Mesothelial cell of epicardium (in vitro differentiated cells): ENCODE measurements around the gene VAMP5. TPM values are rescaled to one million over a fixed set of nuclear protein-coding genes. Genes with fewer than 3 reads are reported as not detected.
A peak's percentile ranks its signal among the peaks of the same experiment; 100 is the strongest.

Experiments
- DNase-seq, 2 experiments: peaks; one replicate each; pipeline ENCODE4 v3.0.0; 2021; ENCODE audit warnings: low spot score in 2 of 2; ENCODE audit not compliant: unreplicated experiment in 2 of 2
- H3K27ac Mint-ChIP-seq: 2 replicates; pipeline ENCODE4 v1.8.0; 2021; ENCODE audit warnings: mixed read lengths
- H3K27me3 Mint-ChIP-seq: 2 replicates; pipeline ENCODE4 v1.8.0; 2021; ENCODE audit warnings: low read depth, mixed read lengths
- H3K36me3 Mint-ChIP-seq: 2 replicates; pipeline ENCODE4 v1.8.0; 2021; ENCODE audit warnings: mixed read lengths
- H3K4me1 Mint-ChIP-seq: 2 replicates; pipeline ENCODE4 v1.8.0; 2021; ENCODE audit warnings: mixed read lengths
- H3K4me3 Mint-ChIP-seq: 2 replicates; pipeline ENCODE4 v1.8.0; 2021; ENCODE audit warnings: mild to moderate bottlenecking, moderate library complexity, mixed read lengths
- H3K9me3 Mint-ChIP-seq: 2 replicates; pipeline ENCODE4 v1.8.0; 2021; ENCODE audit warnings: mixed read lengths
- CTCF ChIP-seq: fragments of 200-600 bp; sonication (generic); IDR thresholded peaks from one replicate; pipeline ENCODE4 v1.5.0; 2021; ENCODE audit warnings: antibody characterized with exemption; ENCODE audit not compliant: unreplicated experiment
- total RNA-seq: library from RNA; stranded (reverse); gene quantifications from 3 replicates; pipeline ENCODE4 v1.2.1, GENCODE V29; 2021

VAMP5 gene
- total RNA-seq, 1 donor from 2014 or later, result 2.5 TPM

GRCh38 chr2:85545780-85546240 is 38.4 kb upstream of the VAMP5 start:
- H3K4me1 Mint-ChIP-seq, result peaks cover 33% of the 10 kb centered on the region
- no peak for DNase-seq
- H3K27me3 Mint-ChIP-seq, result no peaks in the 10 kb centered on the region
- H3K4me3 Mint-ChIP-seq, result no peak overlapping the region
- TF ChIP-seq CTCF, result no peak
- H3K27ac Mint-ChIP-seq, result no peak overlapping the region
- no peaks in the 10 kb centered on the region for H3K9me3 Mint-ChIP-seq
- peaks cover 32% of the 10 kb centered on the region for H3K36me3 Mint-ChIP-seq

- Mint-ChIP-seq H3K4me3 (no peak overlapping the region), H3K27me3 (no peaks in the 10 kb centered on the region), H3K27ac (peak overlapping the region; percentile 40), H3K36me3 (peaks cover 28% of the 10 kb centered on the region), H3K4me1 (peaks cover 18% of the 10 kb centered on the region), H3K9me3 (no peaks in the 10 kb centered on the region)
- TF ChIP-seq CTCF, result no peak
- DNase-seq, result no peak
Observed at GRCh38 chr2:85547089-85547858, 37.0 kb upstream of the VAMP5 start.

GRCh38 chr2:85547859-85548607 is 36.2 kb upstream of the VAMP5 start:
- H3K27me3 Mint-ChIP-seq, result no peaks in the 10 kb centered on the region
- no peak for DNase-seq
- H3K9me3 Mint-ChIP-seq, result no peaks in the 10 kb centered on the region
- peaks cover 20% of the 10 kb centered on the region for H3K36me3 Mint-ChIP-seq
- no peak for TF ChIP-seq CTCF
- peak overlapping the region; percentile 40 for H3K27ac Mint-ChIP-seq
- peaks cover 11% of the 10 kb centered on the region for H3K4me1 Mint-ChIP-seq
- no peak overlapping the region for H3K4me3 Mint-ChIP-seq

- no peak for TF ChIP-seq CTCF
- Mint-ChIP-seq H3K27ac (no peak overlapping the region), H3K4me1 (peaks cover 7% of the 10 kb centered on the region), H3K9me3 (no peaks in the 10 kb centered on the region), H3K27me3 (no peaks in the 10 kb centered on the region), H3K36me3 (peaks cover 16% of the 10 kb centered on the region), H3K4me3 (no peak overlapping the region)
- DNase-seq, result no peak
Observed at GRCh38 chr2:85548608-85548900, 35.7 kb upstream of the VAMP5 start.

GRCh38 chr2:85549095-85549494 is 35.1 kb upstream of the VAMP5 start:
- H3K27ac Mint-ChIP-seq, result no peak overlapping the region
- peaks cover 13% of the 10 kb centered on the region for H3K36me3 Mint-ChIP-seq
- DNase-seq, result no peak
- no peaks in the 10 kb centered on the region for H3K9me3 Mint-ChIP-seq
- no peak overlapping the region for H3K4me3 Mint-ChIP-seq
- no peak for TF ChIP-seq CTCF
- peaks cover 3% of the 10 kb centered on the region for H3K4me1 Mint-ChIP-seq
- H3K27me3 Mint-ChIP-seq, result no peaks in the 10 kb centered on the region
